Measurements from ENCODE around the gene RPH3AL.
"Not testable (repeated sequence)": the region's sequence is repeated elsewhere in the genome, so short reads cannot be mapped to it uniquely, and the experiment has no call there.

The RPH3AL gene

GRCh38 chr17:319266-319665, 33.3 kb downstream of the RPH3AL start:
- no peak for DNase-seq

GRCh38 chr17:317070-317469, 35.5 kb downstream of the RPH3AL start:
- not testable (repeated sequence) for DNase-seq, ATAC-seq

More at GRCh38 chr17:319266-319665, 33.3 kb downstream of the RPH3AL start:
- ATAC-seq: no peak

GRCh38 chr17:315399-315798, 37.2 kb downstream of the RPH3AL start:
- ATAC-seq, DNase-seq: not testable (repeated sequence)

GRCh38 chr17:314614-314944, 38.0 kb downstream of the RPH3AL start:
- not testable (repeated sequence) for ATAC-seq, DNase-seq

GRCh38 chr17:313911-314613, 38.5 kb downstream of the RPH3AL start:
- no peak for DNase-seq
- ATAC-seq: no peak

GRCh38 chr17:313231-313630, 39.4 kb downstream of the RPH3AL start:
- DNase-seq (no peak), ATAC-seq (no peak)

- no peak for ATAC-seq
- DNase-seq: no peak
These were observed 40.0 kb downstream of the RPH3AL start for GRCh38 chr17:312476-313148.

- ATAC-seq (no peak), DNase-seq (no peak)
These were observed 41.4 kb downstream of the RPH3AL start for GRCh38 chr17:311119-311782.

- no peak for ATAC-seq
- no peak for DNase-seq
These were observed 42.2 kb downstream of the RPH3AL start for GRCh38 chr17:310111-311010.

- ATAC-seq: peak; percentile 45
- peak; percentile 40 for DNase-seq
These were observed 43.2 kb downstream of the RPH3AL start for GRCh38 chr17:309361-309888.

- DNase-seq: no peak
- ATAC-seq: no peak
These were observed 44.7 kb downstream of the RPH3AL start for GRCh38 chr17:307741-308507.

- DNase-seq: no peak
- ATAC-seq: no peak
These were observed 45.3 kb downstream of the RPH3AL start for GRCh38 chr17:307295-307691.

- DNase-seq: no peak
- ATAC-seq: no peak
These were observed 45.9 kb downstream of the RPH3AL start for GRCh38 chr17:306536-307294.

- DNase-seq (no peak), ATAC-seq (no peak)
These were observed 46.5 kb downstream of the RPH3AL start for GRCh38 chr17:306116-306515.

- DNase-seq (no peak), ATAC-seq (no peak)
These were observed 47.3 kb downstream of the RPH3AL start for GRCh38 chr17:305090-305976.

- ATAC-seq: no peak
- DNase-seq: no peak
These were observed 48.1 kb downstream of the RPH3AL start for GRCh38 chr17:304461-304860.

GRCh38 chr17:303168-303567, 49.4 kb downstream of the RPH3AL start:
- ATAC-seq (no peak), DNase-seq (no peak)

- ATAC-seq: no peak
- no peak for DNase-seq
These were observed 50.3 kb downstream of the RPH3AL start for GRCh38 chr17:302300-302698.

GRCh38 chr17:301681-302299, 50.8 kb downstream of the RPH3AL start:
- DNase-seq: no peak
- no peak for ATAC-seq
